Epithelial cell of esophagus (primary cell): ENCODE measurements around the gene CD7.

Source experiments
- DNase-seq: peaks from one replicate; pipeline ENCODE4 v3.0.0; 2010; ENCODE audit warnings: low read depth
- H3K4me3 ChIP-seq: 2 replicates; pipeline ENCODE4 v1.5.1; 2011; ENCODE audit warnings: mild to moderate bottlenecking, low read length, control low read depth
- TF ChIP-seq, protein P1 (sequence below): IDR thresholded peaks from 2 replicates; pipeline ENCODE4 v1.5.1; 2011; ENCODE audit warnings: low read depth, mild to moderate bottlenecking, low read length, control low read depth, inconsistent platforms; ENCODE audit not compliant: insufficient read depth; ENCODE audit errors: missing control alignments

Gene CD7

GRCh38 chr17:82325286-82326180 lies 8.1 kb upstream of the CD7 start:
- no peak for DNase-seq
- TF ChIP-seq, protein P1, sequence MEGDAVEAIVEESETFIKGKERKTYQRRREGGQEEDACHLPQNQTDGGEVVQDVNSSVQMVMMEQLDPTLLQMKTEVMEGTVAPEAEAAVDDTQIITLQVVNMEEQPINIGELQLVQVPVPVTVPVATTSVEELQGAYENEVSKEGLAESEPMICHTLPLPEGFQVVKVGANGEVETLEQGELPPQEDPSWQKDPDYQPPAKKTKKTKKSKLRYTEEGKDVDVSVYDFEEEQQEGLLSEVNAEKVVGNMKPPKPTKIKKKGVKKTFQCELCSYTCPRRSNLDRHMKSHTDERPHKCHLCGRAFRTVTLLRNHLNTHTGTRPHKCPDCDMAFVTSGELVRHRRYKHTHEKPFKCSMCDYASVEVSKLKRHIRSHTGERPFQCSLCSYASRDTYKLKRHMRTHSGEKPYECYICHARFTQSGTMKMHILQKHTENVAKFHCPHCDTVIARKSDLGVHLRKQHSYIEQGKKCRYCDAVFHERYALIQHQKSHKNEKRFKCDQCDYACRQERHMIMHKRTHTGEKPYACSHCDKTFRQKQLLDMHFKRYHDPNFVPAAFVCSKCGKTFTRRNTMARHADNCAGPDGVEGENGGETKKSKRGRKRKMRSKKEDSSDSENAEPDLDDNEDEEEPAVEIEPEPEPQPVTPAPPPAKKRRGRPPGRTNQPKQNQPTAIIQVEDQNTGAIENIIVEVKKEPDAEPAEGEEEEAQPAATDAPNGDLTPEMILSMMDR: no peak
- H3K4me3 ChIP-seq: no peak overlapping the region

GRCh38 chr17:82324566-82325285 lies 7.3 kb upstream of the CD7 start:
- no peak overlapping the region for H3K4me3 ChIP-seq
- TF ChIP-seq, protein P1: no peak
- peak; percentile 39 for DNase-seq

GRCh38 chr17:82323514-82324234 lies 6.3 kb upstream of the CD7 start:
- H3K4me3 ChIP-seq: no peak overlapping the region
- DNase-seq: no peak
- TF ChIP-seq, protein P1: no peak

GRCh38 chr17:82322526-82323453 lies 5.4 kb upstream of the CD7 start:
- TF ChIP-seq, protein P1: no peak
- no peak overlapping the region for H3K4me3 ChIP-seq
- no peak for DNase-seq

DNA sequence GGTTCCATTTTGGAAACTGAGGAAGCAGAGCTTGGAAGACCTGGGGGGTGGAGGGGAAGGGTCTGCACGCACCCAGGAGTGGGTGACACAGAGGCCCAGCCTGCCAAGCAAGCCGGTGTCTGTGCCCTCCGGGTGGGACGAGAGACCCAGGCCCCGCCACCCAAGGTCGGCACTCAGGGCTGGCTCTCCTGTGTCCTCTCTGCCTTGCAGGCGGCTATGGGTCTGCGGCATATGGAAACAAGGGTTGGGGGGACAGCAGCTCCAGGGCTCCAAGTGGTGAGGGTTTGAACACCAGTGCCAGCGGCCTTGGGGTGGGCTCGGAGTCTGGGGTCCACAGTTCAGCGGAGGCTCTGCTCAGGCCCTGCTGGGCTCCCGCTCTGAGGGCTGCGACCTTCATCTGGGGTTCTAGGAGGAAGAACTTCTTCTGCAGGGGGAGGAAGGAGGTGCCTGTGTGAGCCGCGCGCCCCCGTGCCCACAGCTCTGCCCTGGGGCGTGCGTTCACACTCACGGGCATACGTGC lies 4.6 kb upstream of the CD7 start:
- no peak overlapping the region for H3K4me3 ChIP-seq
- DNase-seq: no peak
- TF ChIP-seq, protein P1: no peak
